ENCODE results near the gene COPG1.

Gene COPG1, protein sequence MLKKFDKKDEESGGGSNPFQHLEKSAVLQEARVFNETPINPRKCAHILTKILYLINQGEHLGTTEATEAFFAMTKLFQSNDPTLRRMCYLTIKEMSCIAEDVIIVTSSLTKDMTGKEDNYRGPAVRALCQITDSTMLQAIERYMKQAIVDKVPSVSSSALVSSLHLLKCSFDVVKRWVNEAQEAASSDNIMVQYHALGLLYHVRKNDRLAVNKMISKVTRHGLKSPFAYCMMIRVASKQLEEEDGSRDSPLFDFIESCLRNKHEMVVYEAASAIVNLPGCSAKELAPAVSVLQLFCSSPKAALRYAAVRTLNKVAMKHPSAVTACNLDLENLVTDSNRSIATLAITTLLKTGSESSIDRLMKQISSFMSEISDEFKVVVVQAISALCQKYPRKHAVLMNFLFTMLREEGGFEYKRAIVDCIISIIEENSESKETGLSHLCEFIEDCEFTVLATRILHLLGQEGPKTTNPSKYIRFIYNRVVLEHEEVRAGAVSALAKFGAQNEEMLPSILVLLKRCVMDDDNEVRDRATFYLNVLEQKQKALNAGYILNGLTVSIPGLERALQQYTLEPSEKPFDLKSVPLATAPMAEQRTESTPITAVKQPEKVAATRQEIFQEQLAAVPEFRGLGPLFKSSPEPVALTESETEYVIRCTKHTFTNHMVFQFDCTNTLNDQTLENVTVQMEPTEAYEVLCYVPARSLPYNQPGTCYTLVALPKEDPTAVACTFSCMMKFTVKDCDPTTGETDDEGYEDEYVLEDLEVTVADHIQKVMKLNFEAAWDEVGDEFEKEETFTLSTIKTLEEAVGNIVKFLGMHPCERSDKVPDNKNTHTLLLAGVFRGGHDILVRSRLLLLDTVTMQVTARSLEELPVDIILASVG

DNA sequence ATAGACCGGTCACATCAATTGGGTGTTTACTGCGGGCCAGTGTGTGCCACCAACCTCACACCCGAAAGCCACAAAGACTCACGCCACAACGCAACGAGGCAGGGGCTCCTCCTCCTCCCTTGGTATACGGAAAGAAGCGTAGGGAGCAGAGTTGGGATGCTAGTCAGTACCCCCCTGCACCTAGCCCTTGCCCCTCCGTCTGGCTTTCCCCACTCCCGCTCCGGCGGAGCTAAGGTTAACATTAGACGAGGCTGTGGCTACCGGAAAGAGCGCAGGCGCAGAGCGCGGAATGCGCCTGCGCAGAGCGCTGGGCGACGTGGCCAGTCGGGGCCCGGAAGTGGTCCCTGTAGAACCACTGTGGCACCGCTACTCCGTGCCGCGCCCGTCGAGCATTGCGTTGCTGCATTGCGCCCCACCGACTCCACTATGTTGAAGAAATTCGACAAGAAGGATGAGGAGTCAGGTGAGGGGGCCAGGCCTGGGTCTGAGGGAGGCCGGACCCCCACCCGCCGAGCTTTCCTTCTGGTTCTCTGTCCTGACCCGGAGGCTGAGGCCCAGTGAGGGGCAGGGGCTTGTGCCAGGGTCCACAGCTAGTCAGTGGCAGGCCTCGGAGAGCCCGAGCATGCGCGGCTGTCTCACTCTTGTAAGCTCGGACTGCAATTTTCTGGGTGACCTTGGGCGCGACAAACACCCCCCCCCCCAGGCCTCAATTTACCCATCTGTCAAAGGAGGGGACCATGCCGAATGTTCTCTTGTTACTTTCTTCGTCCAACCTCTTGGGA lies at the start of gene COPG1:
Gene COPG1, plus strand, starts transcription at position 323 of the 782 bp plus-strand sequence. Its CDS starts 104 bp downstream, at position 427.
- DNase-seq (ENCODE audit: insufficient read length, low spot score) (peak; percentile 98), FAIRE-seq (no peak)
- TF ChIP-seq, protein P1, sequence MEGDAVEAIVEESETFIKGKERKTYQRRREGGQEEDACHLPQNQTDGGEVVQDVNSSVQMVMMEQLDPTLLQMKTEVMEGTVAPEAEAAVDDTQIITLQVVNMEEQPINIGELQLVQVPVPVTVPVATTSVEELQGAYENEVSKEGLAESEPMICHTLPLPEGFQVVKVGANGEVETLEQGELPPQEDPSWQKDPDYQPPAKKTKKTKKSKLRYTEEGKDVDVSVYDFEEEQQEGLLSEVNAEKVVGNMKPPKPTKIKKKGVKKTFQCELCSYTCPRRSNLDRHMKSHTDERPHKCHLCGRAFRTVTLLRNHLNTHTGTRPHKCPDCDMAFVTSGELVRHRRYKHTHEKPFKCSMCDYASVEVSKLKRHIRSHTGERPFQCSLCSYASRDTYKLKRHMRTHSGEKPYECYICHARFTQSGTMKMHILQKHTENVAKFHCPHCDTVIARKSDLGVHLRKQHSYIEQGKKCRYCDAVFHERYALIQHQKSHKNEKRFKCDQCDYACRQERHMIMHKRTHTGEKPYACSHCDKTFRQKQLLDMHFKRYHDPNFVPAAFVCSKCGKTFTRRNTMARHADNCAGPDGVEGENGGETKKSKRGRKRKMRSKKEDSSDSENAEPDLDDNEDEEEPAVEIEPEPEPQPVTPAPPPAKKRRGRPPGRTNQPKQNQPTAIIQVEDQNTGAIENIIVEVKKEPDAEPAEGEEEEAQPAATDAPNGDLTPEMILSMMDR (IDR thresholded peaks at IDR 0.05; ENCODE audit: insufficient read depth, missing control alignments), result no peak

DNA sequence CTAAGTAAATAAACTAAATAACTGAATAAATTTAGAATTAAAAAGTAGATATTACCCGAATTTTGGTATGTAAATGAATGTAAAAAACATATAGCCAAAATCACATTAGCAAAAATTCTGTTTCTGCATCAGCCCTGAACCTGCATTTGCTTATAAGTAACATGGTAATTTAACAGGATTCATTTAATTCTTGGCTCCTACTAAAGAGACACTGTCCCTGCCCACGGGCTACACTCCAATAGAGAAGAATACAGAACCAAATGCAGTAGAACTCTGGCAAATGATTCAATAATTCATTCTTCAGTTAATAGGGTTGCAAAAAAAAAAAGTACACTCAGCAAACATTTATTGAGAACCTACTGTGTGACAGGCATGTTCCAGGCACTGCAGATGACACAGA lies 44.9 kb upstream of the COPG1 start:
- FAIRE-seq, result no peak
- no peak for DNase-seq (ENCODE audit: insufficient read length, low spot score)
- TF ChIP-seq, protein P1 (IDR thresholded peaks at IDR 0.05; ENCODE audit: insufficient read depth, missing control alignments), result no peak

DNA sequence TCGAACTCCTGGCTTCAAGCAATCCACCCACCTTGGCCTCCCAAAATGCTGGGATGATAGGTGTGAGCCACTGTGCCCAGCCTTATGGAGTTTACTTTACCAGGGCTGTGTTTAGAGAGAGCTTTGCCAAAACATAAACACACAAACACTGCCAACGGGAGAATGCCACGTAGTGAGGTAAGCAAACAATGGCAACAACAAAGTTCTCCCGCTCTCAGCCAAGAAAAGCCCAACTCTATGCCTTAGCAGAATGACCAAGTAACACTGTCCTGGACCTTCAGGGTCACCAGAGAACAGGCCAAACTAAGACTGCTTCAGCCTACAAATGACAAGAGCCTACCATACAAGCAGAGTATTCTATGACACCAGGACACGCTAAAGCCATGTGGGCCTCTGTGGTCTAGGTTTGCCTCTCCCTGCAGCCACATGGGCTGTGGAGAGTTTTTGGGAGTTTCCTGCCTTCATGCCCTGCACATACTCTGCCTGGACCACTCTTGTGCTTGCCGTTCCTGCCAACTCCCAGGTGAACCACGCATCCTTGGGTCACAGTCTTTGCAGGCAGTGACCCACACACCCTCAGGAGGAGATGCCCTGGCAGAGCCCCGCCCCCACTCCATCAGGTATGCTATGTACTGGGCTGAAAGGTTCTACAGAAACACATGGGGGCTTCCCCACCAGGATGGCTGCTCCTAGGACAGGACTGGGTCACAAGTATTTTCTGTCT lies 44.1 kb upstream of the COPG1 start:
- DNase-seq (ENCODE audit: insufficient read length, low spot score), result no peak
- TF ChIP-seq, protein P1 (IDR thresholded peaks at IDR 0.05; ENCODE audit: insufficient read depth, missing control alignments), result no peak
- FAIRE-seq, result no peak

DNA sequence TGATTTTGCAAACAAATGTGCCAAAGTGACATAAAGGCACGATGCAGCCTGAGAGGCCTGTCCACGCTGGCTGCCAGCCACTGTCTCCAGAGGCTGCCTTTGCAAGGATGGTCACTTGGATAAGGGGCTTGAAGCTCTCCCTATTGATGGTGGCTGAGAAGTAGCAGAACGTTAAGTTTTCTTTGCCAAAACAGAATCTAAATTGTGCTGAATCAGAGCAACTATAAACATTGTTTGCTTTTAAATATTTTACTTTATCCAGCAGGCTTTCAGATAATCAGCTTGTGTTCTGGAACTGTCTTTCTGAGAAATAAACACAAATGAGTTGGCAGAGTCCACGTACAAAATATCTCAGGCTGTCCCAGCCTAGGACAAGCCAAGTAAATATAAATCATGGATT lies 41.9 kb upstream of the COPG1 start:
- DNase-seq (ENCODE audit: insufficient read length, low spot score) (no peak), FAIRE-seq (no peak)
- TF ChIP-seq, protein P1 (IDR thresholded peaks at IDR 0.05; ENCODE audit: insufficient read depth, missing control alignments), result no peak

DNA sequence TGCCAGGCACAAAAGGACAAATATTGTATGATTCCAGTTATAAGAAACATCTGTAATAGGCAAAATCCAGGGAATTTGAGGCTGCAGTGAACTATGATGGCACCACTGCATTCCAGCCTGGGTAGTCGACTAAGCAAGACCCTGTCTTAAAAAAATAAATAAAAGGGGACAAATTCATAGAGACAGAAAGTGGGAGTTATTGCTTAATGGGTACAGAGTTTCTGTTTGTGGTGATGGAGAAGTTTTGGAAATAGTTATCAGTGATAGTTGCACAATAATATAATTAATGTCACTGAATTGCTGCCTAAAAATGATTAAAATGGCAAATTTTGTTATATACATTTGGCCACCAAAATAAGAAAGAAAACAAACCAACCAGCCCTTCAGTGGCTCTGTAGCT lies 38.1 kb upstream of the COPG1 start:
- FAIRE-seq (no peak), DNase-seq (ENCODE audit: insufficient read length, low spot score) (no peak)
- TF ChIP-seq, protein P1 (IDR thresholded peaks at IDR 0.05; ENCODE audit: insufficient read depth, missing control alignments), result no peak

DNA sequence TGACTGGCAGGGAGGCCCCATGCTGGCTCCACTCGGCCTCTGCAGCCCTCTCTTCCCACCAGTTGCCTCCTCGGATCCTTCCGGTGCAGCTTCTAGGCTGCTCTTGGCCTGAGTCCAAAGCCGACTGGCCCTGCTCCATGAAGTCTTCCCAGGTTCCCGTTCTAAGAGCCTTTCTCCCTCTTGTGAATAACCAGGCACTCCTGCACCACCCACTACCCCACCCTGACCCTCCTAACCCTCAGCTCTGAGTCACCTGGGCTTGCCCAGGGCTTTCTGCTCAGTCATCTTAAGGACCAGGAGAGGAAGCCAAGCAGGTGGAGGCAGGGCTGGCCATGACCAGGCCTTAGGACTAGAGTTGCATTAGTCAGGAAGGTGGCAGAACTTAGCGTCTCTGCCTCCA lies 37.6 kb upstream of the COPG1 start:
- FAIRE-seq (no peak), DNase-seq (ENCODE audit: insufficient read length, low spot score) (no peak)

More for the DNA sequence above, 37.6 kb upstream of the COPG1 start:
- TF ChIP-seq, protein P1 (IDR thresholded peaks at IDR 0.05; ENCODE audit: insufficient read depth, missing control alignments), result no peak
